Peyer's patch (tissue), 4 donors: ENCODE results near the gene SLC6A5. TPM values are rescaled to one million over a fixed set of nuclear protein-coding genes. Genes with fewer than 3 reads are reported as not detected.

Experiments used
- DNase-seq, 3 donors: peaks; one replicate each; pipeline ENCODE4 v3.0.0-alpha.2; 2017 to 2019
- H3K27ac ChIP-seq, 4 donors: fragments of 200-600 bp; sonication (generic); one replicate each; pipeline ENCODE4 v1.5.1; 2016 to 2019
- H3K27me3 ChIP-seq, 2 donors: fragments of 200-600 bp; sonication (generic); one replicate each; pipeline ENCODE4 v1.5.1; 2019
- H3K36me3 ChIP-seq, 3 donors: fragments of 200-600 bp; sonication (generic); one replicate each; pipeline ENCODE4 v1.5.1; 2016 to 2019
- H3K4me1 ChIP-seq, 4 donors: fragments of 200-600 bp; sonication (generic); one replicate each; pipeline ENCODE4 v1.5.1; 2016 to 2019
- H3K4me3 ChIP-seq, 4 donors: fragments of 200-600 bp; sonication (generic); 1 replicate in 3 of 4; 2 replicates in 1 of 4; pipeline ENCODE4 v1.5.1; 2016 to 2019; ENCODE audit warnings: mild to moderate bottlenecking in 1 of 4
- H3K9me3 ChIP-seq, 4 donors: fragments of 200-600 bp; sonication (generic); one replicate each; pipeline ENCODE4 v1.5.1; 2016 to 2019; ENCODE audit warnings: mild to moderate bottlenecking in 1 of 4
- CTCF ChIP-seq, 6 experiments: fragments of 450-650 bp in 4 of 6; fragments of 200-600 bp in 2 of 6; sonication (generic) in 1 of 6; IDR thresholded peaks; one replicate each; pipeline ENCODE4 v1.5.1; 2017 to 2019; ENCODE audit warnings: antibody characterized with exemption in 6 of 6, mild to moderate bottlenecking in 3 of 6, moderate library complexity in 1 of 6
- POLR2A ChIP-seq, 2 donors: fragments of 450-650 bp; IDR thresholded peaks; one replicate each; pipeline ENCODE4 v1.5.1; 2017; ENCODE audit warnings: antibody characterized with exemption in 2 of 2, mild to moderate bottlenecking in 2 of 2, moderate library complexity in 2 of 2
- total RNA-seq, 4 donors: library from RNA; depleted of rRNA; stranded (reverse); fragments of >200 nt; gene quantifications; one replicate each; pipeline ENCODE4 v1.1.0, GENCODE V29; 2016

SLC6A5 gene
- total RNA-seq, 4 donors from 2014 or later = not detected

GRCh38 chr11:20605602-20606091 lies 6.2 kb downstream of the SLC6A5 start:
- TF ChIP-seq POLR2A (IDR thresholded peaks at IDR 0.05) = no peak
- no peak for TF ChIP-seq CTCF (IDR thresholded peaks at IDR 0.05)
- Histone ChIP-seq H3K4me3 (no peak overlapping the region), H3K36me3 (no peaks in the 10 kb centered on the region), H3K9me3 (no peaks in the 10 kb centered on the region), H3K4me1 (no peaks in the 10 kb centered on the region), H3K27ac (no peak overlapping the region), H3K27me3 (peaks cover 0 to 26% of the 10 kb centered on the region in 2 donors)
- DNase-seq = no peak

GRCh38 chr11:20608934-20609333 lies 9.5 kb downstream of the SLC6A5 start:
- H3K27me3 ChIP-seq = peaks cover 0 to 18% of the 10 kb centered on the region in 2 donors
- no peak for DNase-seq
- H3K4me3 ChIP-seq = no peak overlapping the region
- no peaks in the 10 kb centered on the region for H3K36me3 ChIP-seq
- H3K27ac ChIP-seq = no peak overlapping the region
- no peaks in the 10 kb centered on the region for H3K4me1 ChIP-seq
- TF ChIP-seq CTCF (IDR thresholded peaks at IDR 0.05) (no peak), POLR2A (IDR thresholded peaks at IDR 0.05) (no peak)
- no peaks in the 10 kb centered on the region for H3K9me3 ChIP-seq

- no peaks in the 10 kb centered on the region for H3K36me3 ChIP-seq
- H3K4me1 ChIP-seq = no peaks in the 10 kb centered on the region
- TF ChIP-seq CTCF (IDR thresholded peaks at IDR 0.05) = peak; percentile 28 to 90 (median 76)
- no peak for TF ChIP-seq POLR2A (IDR thresholded peaks at IDR 0.05)
- peak; percentile 20 to 82 (median 79) for DNase-seq
- no peaks in the 10 kb centered on the region for H3K9me3 ChIP-seq
- H3K4me3 ChIP-seq = no peak overlapping the region
- H3K27ac ChIP-seq = no peak overlapping the region
- peaks cover 0 to 8% of the 10 kb centered on the region in 2 donors for H3K27me3 ChIP-seq
Measured at GRCh38 chr11:20609727-20610707, 10.6 kb downstream of the SLC6A5 start.

GRCh38 chr11:20610825-20611224 lies 11.4 kb downstream of the SLC6A5 start:
- peaks cover 0 to 2% of the 10 kb centered on the region in 2 donors for H3K27me3 ChIP-seq
- no peak overlapping the region for H3K4me3 ChIP-seq
- no peak for DNase-seq
- no peaks in the 10 kb centered on the region for H3K36me3 ChIP-seq
- no peaks in the 10 kb centered on the region for H3K4me1 ChIP-seq
- H3K9me3 ChIP-seq = no peaks in the 10 kb centered on the region
- no peak overlapping the region for H3K27ac ChIP-seq
- TF ChIP-seq CTCF (IDR thresholded peaks at IDR 0.05) = no peak
- no peak for TF ChIP-seq POLR2A (IDR thresholded peaks at IDR 0.05)

- H3K27me3 ChIP-seq = no peaks in the 10 kb centered on the region
Measured at GRCh38 chr11:20611445-20611844, 12.0 kb downstream of the SLC6A5 start.

More at GRCh38 chr11:20611445-20611844, 12.0 kb downstream of the SLC6A5 start:
- no peak for TF ChIP-seq POLR2A (IDR thresholded peaks at IDR 0.05)
- TF ChIP-seq CTCF (IDR thresholded peaks at IDR 0.05) = no peak
- Histone ChIP-seq H3K4me3 (no peak overlapping the region), H3K4me1 (no peaks in the 10 kb centered on the region), H3K27ac (no peak overlapping the region), H3K9me3 (no peaks in the 10 kb centered on the region), H3K36me3 (no peaks in the 10 kb centered on the region)
- no peak for DNase-seq
